ENCODE results near the gene MMP25.
"Not testable (repeated sequence)": the region's sequence is repeated elsewhere in the genome, so short reads cannot be mapped to it uniquely, and the experiment has no call there.

MMP25 gene

GRCh38 chr16:3054965-3055733, 8.8 kb downstream of the MMP25 start:
- no peak for TF ChIP-seq CTCF (IDR thresholded peaks at IDR 0.05; ENCODE audit: low read depth, low read length)
- no peak for DNase-seq (ENCODE audit: extremely low read depth, low read depth)

- DNase-seq (ENCODE audit: extremely low read depth, low read depth): not testable (repeated sequence)
These were observed 9.4 kb downstream of the MMP25 start for GRCh38 chr16:3055734-3056115.

GRCh38 chr16:3056336-3057180, 10.2 kb downstream of the MMP25 start:
- TF ChIP-seq CTCF (IDR thresholded peaks at IDR 0.05; ENCODE audit: low read depth, low read length): no peak

GRCh38 chr16:3057181-3058138, 11.1 kb downstream of the MMP25 start:
- no peak for TF ChIP-seq CTCF (IDR thresholded peaks at IDR 0.05; ENCODE audit: low read depth, low read length)
- DNase-seq (ENCODE audit: extremely low read depth, low read depth): no peak

More at GRCh38 chr16:3056336-3057180, 10.2 kb downstream of the MMP25 start:
- no peak for DNase-seq (ENCODE audit: extremely low read depth, low read depth)

GRCh38 chr16:3058139-3059030, 12.0 kb downstream of the MMP25 start:
- TF ChIP-seq CTCF (IDR thresholded peaks at IDR 0.05; ENCODE audit: low read depth, low read length): no peak
- DNase-seq (ENCODE audit: extremely low read depth, low read depth): no peak

GRCh38 chr16:3059041-3059722, 12.8 kb downstream of the MMP25 start:
- peak; percentile 65 for DNase-seq (ENCODE audit: extremely low read depth, low read depth)

More at GRCh38 chr16:3059041-3059722, 12.8 kb downstream of the MMP25 start:
- peak; percentile 46 for TF ChIP-seq CTCF (IDR thresholded peaks at IDR 0.05; ENCODE audit: low read depth, low read length)
